ENCODE results near the gene TMF1. TPM values are rescaled to one million over a fixed set of nuclear protein-coding genes. Genes with fewer than 3 reads are reported as not detected.

Gene TMF1
- polyA plus RNA-seq, 1 of the 3 experiments (the other 2 are of a cell fraction), result 3.2 TPM

- no peak for TF ChIP-seq MXI1 (IDR thresholded peaks at IDR 0.05; ENCODE audit: low read depth, low read length)
- no peak for TF ChIP-seq NFIC (IDR thresholded peaks at IDR 0.05; ENCODE audit: borderline replicate concordance)
- no peak for TF ChIP-seq NRF1 (IDR thresholded peaks at IDR 0.05; ENCODE audit: low read depth, low read length)
- TF ChIP-seq SMC3 (IDR thresholded peaks at IDR 0.05; ENCODE audit: low read depth, low read length), result no peak
- TF ChIP-seq EP300 (IDR thresholded peaks at IDR 0.05; ENCODE audit: borderline replicate concordance in 1 of 2, low read depth in 1 of 2, low read length in 1 of 2), result no peak
- TF ChIP-seq IRF3 (IDR thresholded peaks at IDR 0.05; ENCODE audit: low read depth, low read length), result no peak
- TF ChIP-seq FOSL2 (IDR thresholded peaks at IDR 0.05; ENCODE audit: borderline replicate concordance, low read depth), result no peak
- Histone ChIP-seq H2AFZ (ENCODE audit: low read depth) (no peak overlapping the region), H3K9ac (no peak overlapping the region), H3K79me2 (ENCODE audit: insufficient read depth) (no peaks in the 10 kb centered on the region), H3K9me3 (no peaks in the 10 kb centered on the region), H3K9me2 (no peaks in the 10 kb centered on the region), H3F3A (replicated peaks; ENCODE audit: insufficient read depth) (peaks cover 15% of the 10 kb centered on the region), H3K36me3 (replicated peaks in 1 of 2; ENCODE audit: control insufficient read depth in 1 of 2, insufficient read depth in 2 of 2, low read length in 1 of 2) (peaks cover 84 to 87% of the 10 kb centered on the region in 2 experiments), H3K4me1 (ENCODE audit: control insufficient read depth in 1 of 2, insufficient read depth in 2 of 2, low read depth in 1 of 2, low read length in 1 of 2) (no peaks in the 10 kb centered on the region), H3K4me3 (ENCODE audit: low read depth in 2 of 2, low read length in 1 of 2) (no peak overlapping the region), H4K20me1 (ENCODE audit: insufficient read depth) (no peaks in the 10 kb centered on the region), H3K27ac (ENCODE audit: low read depth in 2 of 2, low read length in 1 of 2) (no peak overlapping the region), H3K4me2 (no peak overlapping the region), H3K27me3 (ENCODE audit: insufficient read depth) (no peaks in the 10 kb centered on the region)
- WGBS (ENCODE audit: low lambda C conversion rate), result 99% methylated on average over 3 of the region's 3 CpGs
- ChIA-PET POLR2A (no interaction called here), CTCF (interaction anchor here (0.9 to 2.1 kb wide), 4 partner anchors 10 to 63 kb away, joined by 3 to 5 read pairs (median 3); partner anchors contain the start of gene EOGT)
- no peak for DNase-seq
These were observed 6.2 kb upstream of the TMF1 start for GRCh38 chr3:69058180-69058946.

- Histone ChIP-seq H3K9ac (peak overlapping the region; percentile 95), H3K4me2 (peak overlapping the region; percentile 96), H3K27me3 (ENCODE audit: insufficient read depth) (no peaks in the 10 kb centered on the region), H2AFZ (ENCODE audit: low read depth) (peak overlapping the region; percentile 58; the same call in 1 of the 2 replicates), H3K36me3 (replicated peaks in 1 of 2; ENCODE audit: control insufficient read depth in 1 of 2, insufficient read depth in 2 of 2, low read length in 1 of 2) (peaks cover 45 to 48% of the 10 kb centered on the region in 2 experiments), H3K27ac (ENCODE audit: low read depth in 2 of 2, low read length in 1 of 2) (peak overlapping the region; percentile 92 to 93), H3K4me1 (ENCODE audit: control insufficient read depth in 1 of 2, insufficient read depth in 2 of 2, low read depth in 1 of 2, low read length in 1 of 2) (peaks cover 0 to 2% of the 10 kb centered on the region in 2 experiments; a peak in 2 of 4 replicates), H3K9me3 (no peaks in the 10 kb centered on the region), H3K79me2 (ENCODE audit: insufficient read depth) (peaks cover 45% of the 10 kb centered on the region), H4K20me1 (ENCODE audit: insufficient read depth) (peaks cover 20% of the 10 kb centered on the region), H3K9me2 (no peaks in the 10 kb centered on the region), H3F3A (replicated peaks; ENCODE audit: insufficient read depth) (peaks cover 17% of the 10 kb centered on the region), H3K4me3 (ENCODE audit: low read depth in 2 of 2, low read length in 1 of 2) (peak overlapping the region; percentile 68 to 90)
- ChIA-PET CTCF (interaction anchor here (0.6 to 2.0 kb wide), 2 partner anchors 40 to 68 kb away, joined by 3 to 4 read pairs; no protein-coding TSS in a partner anchor), POLR2A (interaction anchor here (0.8 to 1.7 kb wide), 3 partner anchors 9 to 32 kb away, joined by 3 to 5 read pairs (median 5); partner anchors contain the start of gene ARL6IP5)
- no peak for DNase-seq
- TF ChIP-seq SMC3 (IDR thresholded peaks at IDR 0.05; ENCODE audit: low read depth, low read length) (no peak), RCOR1 (IDR thresholded peaks at IDR 0.05; ENCODE audit: low read length) (no peak), MAX (IDR thresholded peaks at IDR 0.05; ENCODE audit: low read depth) (peak; percentile 42; the same call in 1 of the 2 replicates), CHD2 (IDR thresholded peaks at IDR 0.05; ENCODE audit: low read length, partially characterized antibody) (no peak), JUND (IDR thresholded peaks at IDR 0.05) (no peak), IRF3 (IDR thresholded peaks at IDR 0.05; ENCODE audit: low read depth, low read length) (no peak)
- 21% methylated on average over 9 of the region's 9 CpGs for WGBS (ENCODE audit: low lambda C conversion rate)
These were observed 352 bp upstream of the TMF1 start for GRCh38 chr3:69052472-69052898.
